ENCODE data around the gene PTGDR2.

PTGDR2 gene

GRCh38 chr11:60897496-60897895 lies 41.7 kb upstream of the PTGDR2 start:
- H3K27ac ChIP-seq: no peak overlapping the region
- no peak for TF ChIP-seq CTCF (conservative IDR thresholded peaks at IDR 0.05)

- TF ChIP-seq CTCF (conservative IDR thresholded peaks at IDR 0.05): no peak
These were observed 39.9 kb upstream of the PTGDR2 start for GRCh38 chr11:60895687-60896086.

GRCh38 chr11:60891103-60891741 lies 35.5 kb upstream of the PTGDR2 start:
- TF ChIP-seq CTCF (conservative IDR thresholded peaks at IDR 0.05): no peak
- peak overlapping the region; percentile 58; the same call in 1 of the 2 replicates for H3K27ac ChIP-seq

More at GRCh38 chr11:60895687-60896086, 39.9 kb upstream of the PTGDR2 start:
- H3K27ac ChIP-seq: no peak overlapping the region

- H3K27ac ChIP-seq: peak overlapping the region; percentile 58
- no peak for TF ChIP-seq CTCF (conservative IDR thresholded peaks at IDR 0.05)
These were observed 34.9 kb upstream of the PTGDR2 start for GRCh38 chr11:60890696-60891095.

GRCh38 chr11:60889869-60890311 lies 34.1 kb upstream of the PTGDR2 start:
- H3K27ac ChIP-seq: peak overlapping the region; percentile 58
- TF ChIP-seq CTCF (conservative IDR thresholded peaks at IDR 0.05): no peak

GRCh38 chr11:60887556-60887955 lies 31.8 kb upstream of the PTGDR2 start:
- 0 out of 2 replicates have a peak overlapping the region, but pooled peaks have one; percentile 9 for H3K27ac ChIP-seq
- peak; percentile 73 for TF ChIP-seq CTCF (conservative IDR thresholded peaks at IDR 0.05)

- peak overlapping the region; percentile 71 for H3K27ac ChIP-seq
- no peak for TF ChIP-seq CTCF (conservative IDR thresholded peaks at IDR 0.05)
These were observed 25.0 kb upstream of the PTGDR2 start for GRCh38 chr11:60880643-60881282.
